ENCODE results near the gene PCSK5.

GRCh38 chr9:76394195-76394959 is 503.9 kb downstream of the PCSK5 start, which contains the start of gene RFK:
- TF ChIP-seq CTCF (IDR thresholded peaks at IDR 0.05), result peak; percentile 61
- no peak for TF ChIP-seq EZH2 (IDR thresholded peaks at IDR 0.05; ENCODE audit: borderline replicate concordance, insufficient read depth, low read depth, low read length, poor library complexity, severe bottlenecking)
